ENCODE measurements around the gene BSN.
A peak's percentile ranks its signal among the peaks of the same experiment; 100 is the strongest.

BSN gene

DNA sequence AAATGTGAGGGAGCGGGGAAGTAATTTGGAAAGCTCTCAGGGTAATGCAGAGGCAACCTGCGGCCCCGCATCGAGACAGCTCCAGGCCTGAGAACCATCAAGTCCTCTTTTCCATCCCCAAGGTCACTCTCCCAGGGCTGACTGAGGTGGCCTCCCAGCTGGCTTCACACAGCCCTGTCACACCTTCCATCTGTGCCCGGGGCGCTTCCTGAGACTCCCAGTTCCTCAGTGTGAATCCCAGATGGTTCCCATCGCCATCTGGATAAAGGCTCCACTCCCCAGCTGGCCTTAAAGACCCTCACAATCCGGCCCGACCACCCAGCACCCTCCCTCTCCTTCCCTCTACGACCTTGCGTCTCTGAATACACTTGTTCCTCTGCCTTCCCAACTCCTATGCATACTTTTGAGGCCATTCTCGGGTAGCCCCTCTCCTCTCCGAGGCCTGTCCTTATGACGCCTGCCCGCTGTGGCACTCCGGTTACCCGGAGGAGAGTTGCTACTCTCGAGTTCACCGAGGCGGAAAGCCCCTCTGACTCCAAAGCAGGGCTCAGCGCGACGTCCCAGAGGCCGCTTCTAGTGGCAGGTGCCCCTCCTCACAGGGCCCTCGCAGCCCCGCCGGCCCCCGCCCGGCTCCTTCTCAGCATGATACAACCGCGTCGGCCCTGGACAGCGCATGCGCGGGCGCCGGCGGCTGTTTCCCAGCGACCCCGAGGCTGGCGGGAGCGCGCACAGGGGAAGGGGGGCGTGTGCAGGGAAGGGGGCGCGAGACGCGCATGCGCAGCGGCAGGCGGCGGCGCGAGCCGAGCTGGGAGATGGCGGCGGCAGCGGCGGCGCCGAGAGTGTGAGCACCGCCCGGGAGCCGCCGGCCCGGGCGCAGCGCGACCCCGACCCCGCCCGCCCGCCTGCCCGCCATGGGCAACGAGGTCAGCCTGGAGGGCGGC is at the start of gene BSN:
Gene BSN, plus strand, starts transcription at position 786 of the 941 bp plus-strand sequence. Its CDS starts 126 bp downstream, at position 912.
- DNase-seq = peak; percentile 96

GRCh38 chr3:49506906-49507305 is 47.4 kb upstream of the BSN start:
- DNase-seq = no peak

DNA sequence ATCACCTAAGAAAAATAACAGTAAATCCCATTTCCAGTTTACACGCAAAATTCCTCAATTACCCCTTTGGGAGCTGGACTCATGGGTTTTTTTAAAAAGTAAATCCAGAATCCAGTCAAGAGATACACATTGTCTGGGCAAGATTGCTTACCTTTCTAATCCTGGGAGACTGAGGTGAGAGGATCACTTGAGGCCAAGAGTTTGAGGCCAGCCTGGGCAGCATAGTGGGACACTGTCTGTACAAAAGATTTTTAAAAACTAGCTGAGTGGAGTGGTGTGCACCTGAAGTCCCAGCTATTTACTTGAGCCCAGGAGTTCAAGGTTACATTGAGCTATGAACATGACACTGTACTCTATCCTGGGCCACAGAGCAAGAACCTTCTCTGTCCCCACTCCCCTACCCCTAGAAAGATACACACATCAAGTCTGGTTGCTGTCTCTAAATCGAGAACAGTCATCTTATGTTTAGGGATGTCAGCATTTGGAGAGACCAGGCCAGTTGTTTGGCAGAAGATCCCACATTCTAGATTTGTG is 45.2 kb upstream of the BSN start:
- no peak for DNase-seq

GRCh38 chr3:49511639-49512038 is 42.6 kb upstream of the BSN start:
- DNase-seq = no peak

DNA sequence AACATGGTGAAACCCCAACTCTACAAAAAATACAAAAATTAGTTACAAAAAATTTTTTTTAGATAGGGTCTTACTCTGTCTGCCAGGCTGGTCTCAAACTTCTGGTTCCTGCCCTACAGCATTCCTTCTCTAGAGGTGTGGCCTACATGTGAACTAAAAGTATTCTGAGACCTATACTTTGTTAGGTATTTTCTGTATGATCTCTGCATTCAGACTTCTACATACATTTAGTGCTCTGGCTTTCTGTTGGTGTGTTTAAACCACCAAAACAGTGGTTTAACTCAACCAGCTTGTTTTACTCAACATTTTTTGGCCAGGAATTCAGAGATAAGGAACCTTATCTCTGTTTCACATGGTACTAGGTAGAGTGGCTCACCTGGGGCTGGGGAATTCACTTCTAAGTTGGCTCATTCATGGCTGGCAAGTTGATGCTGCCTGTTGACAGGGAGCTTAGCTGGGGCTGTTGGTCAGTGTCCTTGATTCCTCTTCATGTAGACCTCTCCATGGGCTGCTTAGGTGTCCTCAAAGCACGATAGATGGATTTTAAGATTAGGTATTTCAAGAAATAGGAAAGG is 41.4 kb upstream of the BSN start:
- DNase-seq = no peak

DNA sequence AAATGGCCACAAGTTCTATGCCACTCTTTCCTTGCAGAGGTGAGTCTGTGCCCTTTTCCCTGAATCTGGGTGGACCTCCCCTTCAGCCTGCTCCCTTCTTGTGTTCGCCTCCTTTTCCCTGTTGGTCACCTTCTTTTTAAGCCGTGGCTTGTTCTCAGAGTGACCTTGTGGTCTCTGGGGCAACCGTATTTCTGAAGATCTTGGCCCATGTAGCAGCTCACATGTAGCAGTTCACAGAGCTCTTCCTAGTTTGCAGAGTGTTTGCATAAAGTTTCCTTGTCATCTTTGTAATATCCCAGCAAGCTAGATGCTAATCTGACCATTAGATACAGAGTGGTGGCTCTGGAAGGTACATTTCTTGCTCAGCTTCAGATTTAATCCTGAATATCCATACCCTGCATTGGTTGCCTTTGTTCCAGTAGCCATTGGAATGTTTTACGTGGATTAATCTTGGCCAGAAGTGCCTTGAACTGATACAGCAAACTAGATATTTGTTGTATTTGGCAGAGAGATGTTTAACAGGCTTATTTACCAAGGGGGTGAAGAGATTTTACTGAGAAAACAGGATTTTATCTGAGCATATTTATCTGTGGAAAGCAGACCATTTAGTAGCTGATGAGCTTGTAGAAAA is 40.7 kb upstream of the BSN start:
- no peak for DNase-seq

GRCh38 chr3:49518016-49518415 is 36.3 kb upstream of the BSN start:
- no peak for DNase-seq

GRCh38 chr3:49518441-49518840 is 35.8 kb upstream of the BSN start:
- no peak for DNase-seq

DNA sequence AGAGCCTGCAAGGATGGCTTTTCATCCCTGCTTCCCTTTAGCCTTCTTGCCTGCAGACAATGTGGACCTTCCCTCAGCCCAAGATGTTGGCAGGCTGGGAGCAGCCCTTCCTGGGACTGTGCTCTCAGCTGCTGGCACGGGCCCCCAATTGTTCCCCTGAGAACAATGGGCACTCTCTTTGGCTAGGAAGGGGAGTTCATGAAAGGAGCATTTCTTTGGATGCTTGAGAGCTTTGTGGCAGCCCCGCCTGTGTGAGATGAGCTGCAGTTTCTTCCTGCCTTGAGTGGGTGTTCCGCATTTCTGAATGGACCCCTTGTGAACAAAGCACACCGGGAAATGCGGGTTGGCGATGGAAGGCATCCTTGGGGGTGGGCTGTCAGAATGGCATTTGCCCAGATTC is 35.0 kb upstream of the BSN start:
- no peak for DNase-seq

GRCh38 chr3:49519916-49520385 is 34.3 kb upstream of the BSN start:
- no peak for DNase-seq

DNA sequence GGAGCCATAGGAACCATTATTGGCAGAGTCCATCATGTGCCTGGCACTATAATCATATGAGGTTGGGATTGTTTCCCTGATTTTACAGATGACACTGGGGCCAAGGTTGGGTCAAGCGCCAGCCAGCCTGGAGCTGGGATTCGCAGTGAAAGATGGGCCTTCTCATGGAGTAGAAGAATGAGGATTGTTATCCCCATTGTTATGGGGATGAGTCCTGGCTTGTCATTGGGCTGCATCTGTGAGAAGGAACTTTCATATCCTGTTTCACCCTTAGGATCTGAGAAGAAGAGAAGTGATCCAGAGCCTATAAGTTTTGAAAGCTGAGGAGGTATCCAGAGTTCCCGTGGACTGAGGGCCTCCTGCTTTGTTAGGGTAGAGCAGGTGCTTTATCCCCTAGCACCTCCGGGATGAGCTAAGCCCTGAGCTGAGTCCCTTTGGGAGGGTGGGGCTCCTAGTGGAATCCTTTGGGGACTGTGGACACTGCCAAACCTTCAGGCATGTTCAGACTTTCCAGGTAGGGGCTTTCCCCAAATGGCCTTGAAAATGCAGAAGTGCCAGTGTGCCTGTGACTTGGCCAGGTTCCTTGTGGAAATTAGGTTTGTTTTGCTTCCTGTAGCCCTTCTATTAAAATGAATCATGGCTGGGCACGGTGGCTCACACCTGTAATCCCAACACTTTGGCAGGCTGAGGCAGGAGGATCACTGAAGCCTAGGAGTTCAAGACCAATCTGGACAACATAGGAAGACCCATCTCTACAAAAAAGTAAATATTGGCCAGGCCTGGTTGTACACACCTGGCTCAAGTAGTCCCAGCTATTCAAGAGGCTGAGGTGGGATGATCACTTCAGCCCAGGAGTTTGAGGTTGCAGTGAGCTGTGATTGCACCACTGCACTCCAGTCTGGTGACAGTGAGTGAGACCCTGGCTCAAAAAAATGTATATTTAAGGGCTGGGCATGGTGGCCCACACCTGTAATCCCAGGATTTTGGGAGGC is 30.2 kb upstream of the BSN start:
- no peak for DNase-seq

DNA sequence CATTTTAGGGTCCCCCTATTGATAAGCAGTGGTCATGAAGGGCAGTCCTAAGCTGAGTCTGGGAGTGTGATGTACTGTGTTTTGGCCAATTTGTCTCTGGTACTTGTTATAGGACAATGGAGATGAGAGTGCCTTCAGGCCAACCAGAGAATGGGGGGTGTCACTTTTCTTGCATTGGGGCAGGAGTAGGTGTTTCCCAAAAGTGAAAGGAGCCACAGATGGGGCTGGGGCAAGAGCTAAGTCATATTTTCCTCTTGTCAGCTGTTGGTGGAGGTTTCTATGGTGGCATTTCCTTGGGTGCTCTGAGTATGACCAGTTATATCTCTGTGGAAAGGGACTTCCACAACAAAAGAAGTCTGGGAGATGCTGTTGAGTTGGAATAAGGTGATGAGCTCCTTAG is 24.7 kb upstream of the BSN start:
- DNase-seq = no peak

DNA sequence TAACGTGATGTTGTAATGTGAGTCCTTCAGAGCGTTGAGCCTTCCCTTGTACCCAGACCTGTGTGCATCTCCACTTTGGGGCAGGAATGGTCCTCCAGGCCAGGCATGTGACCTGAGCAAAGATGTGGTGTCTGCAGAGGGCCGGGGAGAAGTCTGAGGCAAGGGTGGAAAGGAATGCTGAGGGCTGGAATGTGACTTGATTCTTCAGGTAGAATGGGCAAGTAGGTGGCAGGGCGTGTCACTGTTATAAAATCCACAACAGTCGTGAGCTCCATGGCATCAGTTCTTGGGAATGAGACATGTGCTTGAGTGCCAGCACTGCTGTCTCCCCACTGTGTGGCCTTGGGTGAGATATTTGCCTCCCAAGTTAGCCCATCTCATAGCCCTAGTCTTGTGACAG is 24.0 kb upstream of the BSN start:
- DNase-seq = no peak

DNA sequence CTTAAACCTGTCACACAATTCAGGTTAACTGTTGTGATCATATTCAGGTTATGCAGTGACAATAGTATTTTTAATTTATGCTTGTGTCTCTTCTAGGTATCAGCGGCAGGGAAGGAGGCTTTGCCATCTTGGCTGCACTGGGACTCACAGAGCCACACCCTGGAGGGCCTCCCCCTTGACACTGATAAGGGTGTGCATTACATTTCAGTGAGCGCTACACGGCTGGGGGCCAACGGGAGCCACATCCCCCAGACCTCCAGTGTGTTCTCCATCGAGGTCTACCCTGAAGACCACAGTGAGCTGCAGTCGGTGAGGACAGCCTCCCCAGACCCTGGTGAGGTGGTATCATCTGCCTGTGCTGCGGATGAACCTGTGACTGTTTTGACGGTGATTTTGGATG is 23.6 kb upstream of the BSN start:
- DNase-seq = no peak

DNA sequence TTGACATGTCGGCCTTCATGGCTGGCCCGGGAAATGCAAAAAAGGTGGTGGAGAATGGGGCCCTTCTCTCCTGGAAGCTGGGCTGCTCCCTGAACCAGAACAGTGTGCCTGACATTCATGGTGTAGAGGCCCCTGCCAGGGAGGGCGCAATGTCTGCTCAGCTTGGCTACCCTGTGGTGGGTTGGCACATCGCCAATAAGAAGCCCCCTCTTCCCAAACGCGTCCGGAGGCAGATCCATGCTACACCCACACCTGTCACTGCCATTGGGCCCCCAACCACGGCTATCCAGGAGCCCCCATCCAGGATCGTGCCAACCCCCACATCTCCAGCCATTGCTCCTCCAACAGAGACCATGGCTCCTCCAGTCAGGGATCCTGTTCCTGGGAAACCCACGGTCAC is 23.1 kb upstream of the BSN start:
- DNase-seq = no peak

- DNase-seq = no peak
Measured at GRCh38 chr3:49531715-49532114, 22.6 kb upstream of the BSN start.

- no peak for DNase-seq
Measured at GRCh38 chr3:49533031-49533430, 21.2 kb upstream of the BSN start.

- DNase-seq = no peak
Measured at GRCh38 chr3:49533786-49534519, 20.3 kb upstream of the BSN start.

DNA sequence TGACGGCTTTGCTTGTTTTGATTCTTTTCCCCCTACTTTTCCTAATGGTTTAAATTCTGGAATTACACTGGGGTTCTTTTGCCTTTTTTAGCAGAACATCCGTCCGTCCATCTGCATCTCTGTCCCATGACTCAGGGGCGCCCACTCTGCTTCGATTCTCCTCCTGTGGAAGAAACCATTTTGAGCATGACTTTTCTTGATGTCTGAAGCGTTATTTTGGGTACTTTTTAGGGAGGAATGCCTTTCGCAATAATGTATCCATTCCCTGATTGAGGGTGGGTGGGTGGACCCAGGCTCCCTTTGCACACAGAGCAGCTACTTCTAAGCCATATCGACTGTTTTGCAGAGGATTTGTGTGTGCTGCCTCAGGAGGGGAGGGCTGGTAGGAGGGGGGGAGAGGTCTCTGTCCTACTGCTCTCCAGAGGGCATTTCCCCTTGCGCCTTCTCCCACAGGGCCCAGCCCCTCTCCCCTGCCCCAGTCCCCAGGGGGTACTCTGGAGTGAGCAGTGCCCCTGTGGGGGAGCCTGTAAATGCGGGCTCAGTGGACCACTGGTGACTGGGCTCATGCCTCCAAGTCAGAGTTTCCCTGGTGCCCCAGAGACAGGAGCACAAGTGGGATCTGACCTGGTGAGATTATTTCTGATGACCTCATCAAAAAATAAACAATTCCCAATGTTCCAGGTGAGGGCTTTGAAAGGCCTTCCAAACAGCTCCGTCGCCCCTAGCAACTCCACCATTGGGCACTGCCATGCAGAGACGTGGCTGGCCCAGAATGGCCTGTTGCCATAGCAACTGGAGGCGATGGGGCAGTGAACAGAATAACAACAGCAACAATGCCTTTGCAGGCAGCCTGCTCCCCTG is 19.5 kb upstream of the BSN start:
- no peak for DNase-seq

Measured in femur (tissue), 1 donor.